Measurements from ENCODE around the gene NEUROG1.
"Not testable (repeated sequence)": the region's sequence is repeated elsewhere in the genome, so short reads cannot be mapped to it uniquely, and the experiment has no call there.

The NEUROG1 gene

GRCh38 chr5:135534609-135535419, 950 bp downstream of the NEUROG1 start:
- no peak for ATAC-seq

- no peak for ATAC-seq
Observed at GRCh38 chr5:135533794-135534193, 2.0 kb downstream of the NEUROG1 start.

GRCh38 chr5:135533334-135533733, 2.4 kb downstream of the NEUROG1 start:
- no peak for ATAC-seq

- not testable (repeated sequence) for ATAC-seq
Observed at GRCh38 chr5:135529576-135529975, 6.2 kb downstream of the NEUROG1 start.

- no peak for ATAC-seq
Observed at GRCh38 chr5:135526924-135527323, 8.8 kb downstream of the NEUROG1 start.

- ATAC-seq: no peak
Observed at GRCh38 chr5:135521964-135522363, 13.8 kb downstream of the NEUROG1 start.

GRCh38 chr5:135517631-135518030, 18.1 kb downstream of the NEUROG1 start:
- ATAC-seq: no peak

GRCh38 chr5:135514116-135514515, 21.6 kb downstream of the NEUROG1 start:
- no peak for ATAC-seq

- ATAC-seq: no peak
Observed at GRCh38 chr5:135511761-135512575, 23.8 kb downstream of the NEUROG1 start.

- ATAC-seq: no peak
Observed at GRCh38 chr5:135509995-135510394, 25.8 kb downstream of the NEUROG1 start.

- no peak for ATAC-seq
Observed at GRCh38 chr5:135508496-135509005, 27.2 kb downstream of the NEUROG1 start.

- ATAC-seq: no peak
Observed at GRCh38 chr5:135505973-135506372, 29.8 kb downstream of the NEUROG1 start.

GRCh38 chr5:135504376-135504775, 31.4 kb downstream of the NEUROG1 start:
- no peak for ATAC-seq

- ATAC-seq: no peak
Observed at GRCh38 chr5:135503871-135504270, 31.9 kb downstream of the NEUROG1 start.

- ATAC-seq: no peak
Observed at GRCh38 chr5:135502836-135503520, 32.8 kb downstream of the NEUROG1 start.

GRCh38 chr5:135501965-135502364, 33.8 kb downstream of the NEUROG1 start:
- ATAC-seq: no peak

- no peak for ATAC-seq
Observed at GRCh38 chr5:135498637-135498995, 37.1 kb downstream of the NEUROG1 start.

- no peak for ATAC-seq
Observed at GRCh38 chr5:135497971-135498636, 37.7 kb downstream of the NEUROG1 start.

- ATAC-seq: not testable (repeated sequence)
Observed at GRCh38 chr5:135495531-135495930, 40.2 kb downstream of the NEUROG1 start.

- ATAC-seq: no peak
Observed at GRCh38 chr5:135494196-135494595, 41.6 kb downstream of the NEUROG1 start.

GRCh38 chr5:135493406-135494180, 42.2 kb downstream of the NEUROG1 start:
- no peak for ATAC-seq

GRCh38 chr5:135492319-135492626, 43.5 kb downstream of the NEUROG1 start:
- ATAC-seq: no peak
